ELR (cell line): Measurements from ENCODE around the gene INF2.
"Not testable (repeated sequence)": the region's sequence is repeated elsewhere in the genome, so short reads cannot be mapped to it uniquely, and the experiment has no call there.

Experiments used
- DNase-seq: peaks from one replicate; pipeline ENCODE4 v3.0.0-alpha.2; 2015; ENCODE audit warnings: low read depth

Gene INF2

GRCh38 chr14:104721505-104722431 lies 32.4 kb downstream of the INF2 start:
- no peak for DNase-seq

DNA sequence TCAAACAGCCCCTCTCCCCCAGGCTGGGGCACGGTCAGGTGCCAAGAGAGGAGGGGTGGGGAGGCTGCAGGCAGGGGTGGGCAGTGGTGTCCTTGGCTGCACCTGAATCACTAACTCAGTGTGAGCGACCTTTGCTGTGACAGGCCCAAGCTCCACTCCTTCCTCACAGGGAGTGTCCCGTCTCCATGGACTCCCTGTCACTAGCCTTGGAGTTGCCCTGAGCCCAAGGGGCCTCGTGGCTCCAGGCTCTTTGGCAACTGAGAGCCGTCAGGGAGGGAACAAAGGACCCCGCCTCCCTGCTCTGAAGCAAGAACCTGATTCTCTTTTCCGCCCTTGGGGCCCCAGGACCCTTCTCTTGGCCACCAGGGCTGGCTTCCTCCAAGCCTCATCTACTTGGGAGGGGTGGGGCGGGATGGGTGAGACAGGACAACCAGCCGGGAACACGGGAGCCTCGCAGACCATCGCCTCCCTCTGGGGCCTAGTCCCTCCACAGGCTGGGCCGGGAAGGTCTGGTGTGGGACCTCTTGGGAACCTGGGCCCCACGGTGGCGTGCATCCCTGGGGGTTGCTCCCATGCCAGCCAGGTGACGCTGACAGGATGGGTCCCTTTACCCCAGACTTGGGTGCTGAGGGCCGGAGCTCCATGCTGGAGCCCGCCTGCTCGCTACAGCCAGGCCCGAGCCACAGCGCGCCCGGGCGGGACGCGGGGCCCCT lies 33.7 kb downstream of the INF2 start:
- DNase-seq, result no peak

GRCh38 chr14:104723651-104724406 lies 34.4 kb downstream of the INF2 start, which contains the start of gene ADSS1:
TSS of gene ADSS1 (plus strand) at chr14:104724229. CDS start at chr14:104724271, 42 bp downstream.
- peak; percentile 70 for DNase-seq

- DNase-seq, result peak; percentile 33
Observed at GRCh38 chr14:104724407-104724980, 35.1 kb downstream of the INF2 start.

DNA sequence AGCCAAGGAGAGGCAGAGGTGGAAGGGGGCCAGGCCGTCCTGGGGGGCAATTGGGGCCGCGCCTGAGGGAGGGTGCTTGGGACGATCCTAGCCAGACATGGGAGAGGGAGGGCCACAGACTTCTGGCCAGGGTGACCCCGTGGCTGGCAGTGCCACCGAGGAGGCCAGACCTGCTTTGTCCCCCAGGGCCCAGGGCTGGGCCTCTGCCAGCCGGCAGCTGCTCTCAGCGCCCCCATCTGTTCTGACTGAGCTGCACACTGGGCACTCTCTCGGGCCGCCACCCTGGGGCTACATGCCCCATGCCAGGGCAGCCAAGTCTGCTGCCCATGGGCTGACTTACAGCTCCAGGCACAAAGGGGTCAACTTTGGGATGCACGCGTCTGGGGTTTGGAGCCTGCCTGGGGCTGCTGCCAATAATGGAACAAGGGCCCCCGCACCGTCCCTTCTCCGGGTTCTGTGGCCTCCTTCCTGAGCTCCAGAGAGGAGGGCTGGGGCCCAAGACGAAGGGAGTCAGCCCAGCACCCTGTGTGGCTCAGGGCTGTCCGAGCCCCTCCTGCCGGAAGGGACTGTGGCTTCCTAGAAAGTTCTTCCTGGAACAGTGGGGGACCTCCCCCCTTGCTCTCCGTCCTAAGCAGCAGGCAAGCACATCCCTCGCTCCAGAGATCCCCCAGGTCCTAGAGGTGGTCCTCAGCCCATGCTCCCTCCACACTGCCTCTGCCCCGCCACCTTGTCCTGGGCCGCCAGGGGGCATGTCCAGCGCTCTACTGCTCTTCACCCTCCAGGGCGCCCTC lies 35.8 kb downstream of the INF2 start:
- peak; percentile 53 for DNase-seq

DNA sequence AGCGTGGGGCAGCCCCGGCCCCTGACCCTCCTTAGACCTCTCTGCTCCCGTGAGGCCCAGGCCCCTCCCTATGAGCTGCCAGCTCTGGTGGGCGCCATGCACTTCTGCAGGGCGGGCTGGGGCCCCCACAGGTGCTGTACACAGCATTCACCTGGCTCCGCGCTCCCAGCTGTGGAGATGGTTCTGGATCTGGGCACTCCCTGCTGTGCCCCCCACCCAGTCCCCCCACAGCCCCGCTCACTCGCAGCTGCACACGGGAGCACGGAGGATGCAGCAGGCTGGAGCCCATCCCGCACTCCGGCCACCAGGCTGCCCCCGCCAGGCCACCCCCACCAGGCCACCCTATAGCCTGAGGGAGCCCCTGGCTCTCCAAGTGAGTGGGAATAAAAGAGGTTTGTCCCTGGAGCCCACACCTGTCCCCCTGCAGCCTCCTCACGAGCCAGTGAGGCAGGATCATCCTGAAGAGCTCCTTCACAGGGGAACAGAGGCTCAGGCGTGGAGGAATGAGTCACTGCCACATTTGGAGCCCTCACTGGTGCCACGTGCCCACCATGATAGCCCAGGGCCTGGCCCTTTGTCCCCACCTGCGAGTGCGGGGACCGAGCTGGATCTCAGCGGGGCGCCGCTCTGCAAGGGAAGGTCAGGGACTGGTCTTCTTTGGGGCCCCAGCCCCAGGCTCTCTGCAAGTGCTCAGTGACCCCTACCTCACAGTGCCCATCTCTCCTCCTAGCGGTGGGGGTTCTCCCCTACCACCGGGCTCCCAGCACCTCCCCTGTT lies 36.5 kb downstream of the INF2 start:
- DNase-seq, result peak; percentile 30

DNA sequence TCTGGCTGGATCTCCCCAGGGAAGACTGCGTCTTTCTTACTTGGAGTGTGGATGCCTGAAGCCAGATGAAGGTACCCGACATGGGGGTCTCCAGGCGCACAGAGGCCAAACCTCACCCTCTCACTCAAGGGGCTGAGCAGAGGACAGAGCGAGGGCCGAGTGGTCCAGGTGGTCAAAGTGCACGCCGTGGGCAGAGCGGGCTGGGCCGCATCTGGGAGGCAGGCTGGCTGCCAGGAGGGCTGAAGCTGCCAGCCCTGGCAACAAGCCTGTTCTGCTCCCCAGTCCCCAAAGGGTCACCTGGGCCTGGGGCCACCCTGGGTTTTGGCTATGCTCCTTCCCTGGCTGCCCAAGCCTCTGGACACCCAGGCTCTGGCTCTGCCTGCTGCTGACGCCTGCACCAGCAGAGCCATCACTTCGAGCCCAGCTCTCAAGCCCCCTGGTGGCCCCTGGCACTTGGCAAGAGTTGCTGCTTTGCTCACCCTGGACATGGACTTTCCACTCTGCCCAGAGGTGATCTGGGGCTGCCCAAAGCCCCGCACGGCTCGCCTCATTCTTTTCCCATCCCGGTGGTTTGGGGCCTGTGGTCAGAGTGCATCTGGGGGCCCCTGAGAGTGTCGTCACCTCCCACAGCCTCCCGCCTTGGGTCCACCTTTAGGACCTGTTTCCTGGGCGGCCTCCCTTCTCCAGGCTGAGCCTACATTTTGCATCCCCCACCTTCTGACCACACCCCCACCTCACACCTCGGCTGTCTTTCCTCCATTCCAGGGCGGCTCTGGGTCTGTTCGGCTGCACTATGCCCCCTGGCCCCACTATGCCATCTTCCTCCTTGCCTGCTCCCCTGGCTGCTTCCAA lies 37.4 kb downstream of the INF2 start:
- DNase-seq, result peak; percentile 48

DNA sequence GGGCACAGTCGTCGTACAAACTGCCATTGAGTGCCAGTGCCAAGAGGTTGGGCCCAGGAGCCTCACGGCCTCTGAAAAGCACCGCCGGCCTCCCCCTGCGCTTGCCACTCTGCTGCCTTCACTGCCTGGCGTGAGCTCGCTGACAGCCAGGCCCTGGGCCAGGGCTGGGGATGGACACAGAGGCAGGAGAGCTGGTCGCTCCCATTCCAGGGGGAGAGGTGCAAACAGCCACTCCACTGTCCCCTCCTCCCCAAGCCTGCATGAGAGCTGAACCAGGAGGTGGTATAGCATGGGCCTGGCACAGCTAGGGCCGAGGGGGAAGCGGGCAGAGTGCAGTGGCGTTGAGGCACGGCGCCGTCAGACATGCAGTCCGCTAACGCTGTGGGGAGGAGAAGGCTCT lies 39.2 kb downstream of the INF2 start:
- no peak for DNase-seq

DNA sequence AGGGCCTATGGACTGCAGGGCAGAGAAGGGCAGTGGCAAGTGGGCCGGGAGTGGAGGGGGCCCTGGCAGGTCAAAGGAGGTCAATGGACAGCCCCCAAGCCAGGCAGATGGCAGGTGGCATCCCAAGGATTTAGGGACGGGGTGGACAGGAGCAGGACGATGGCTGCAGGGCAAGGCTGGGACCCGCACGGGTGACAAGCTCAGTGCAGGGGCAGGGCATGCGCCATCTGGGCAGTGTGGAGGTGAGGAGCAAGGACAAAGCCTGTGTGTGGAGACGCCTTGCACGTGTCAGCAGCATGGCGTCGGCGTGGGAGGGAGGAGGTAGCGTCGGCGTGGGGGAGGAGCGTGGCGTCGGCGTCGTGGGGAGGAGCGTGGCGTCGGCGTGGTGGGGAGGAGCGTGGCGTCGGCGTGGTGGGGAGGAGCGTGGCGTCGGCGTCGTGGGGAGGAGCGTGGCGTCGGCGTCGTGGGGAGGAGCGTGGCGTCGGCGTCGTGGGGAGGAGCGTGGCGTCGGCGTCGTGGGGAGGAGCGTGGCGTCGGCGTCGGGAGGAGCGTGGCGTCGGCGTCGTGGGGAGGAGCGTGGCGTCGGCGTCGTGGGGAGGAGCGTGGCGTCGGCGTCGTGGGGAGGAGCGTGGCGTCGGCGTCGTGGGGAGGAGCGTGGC lies 39.9 kb downstream of the INF2 start:
- not testable (repeated sequence) for DNase-seq

- DNase-seq, result no peak
Observed at GRCh38 chr14:104729835-104730181, 40.4 kb downstream of the INF2 start.

GRCh38 chr14:104730487-104730886 lies 41.1 kb downstream of the INF2 start:
- no peak for DNase-seq

DNA sequence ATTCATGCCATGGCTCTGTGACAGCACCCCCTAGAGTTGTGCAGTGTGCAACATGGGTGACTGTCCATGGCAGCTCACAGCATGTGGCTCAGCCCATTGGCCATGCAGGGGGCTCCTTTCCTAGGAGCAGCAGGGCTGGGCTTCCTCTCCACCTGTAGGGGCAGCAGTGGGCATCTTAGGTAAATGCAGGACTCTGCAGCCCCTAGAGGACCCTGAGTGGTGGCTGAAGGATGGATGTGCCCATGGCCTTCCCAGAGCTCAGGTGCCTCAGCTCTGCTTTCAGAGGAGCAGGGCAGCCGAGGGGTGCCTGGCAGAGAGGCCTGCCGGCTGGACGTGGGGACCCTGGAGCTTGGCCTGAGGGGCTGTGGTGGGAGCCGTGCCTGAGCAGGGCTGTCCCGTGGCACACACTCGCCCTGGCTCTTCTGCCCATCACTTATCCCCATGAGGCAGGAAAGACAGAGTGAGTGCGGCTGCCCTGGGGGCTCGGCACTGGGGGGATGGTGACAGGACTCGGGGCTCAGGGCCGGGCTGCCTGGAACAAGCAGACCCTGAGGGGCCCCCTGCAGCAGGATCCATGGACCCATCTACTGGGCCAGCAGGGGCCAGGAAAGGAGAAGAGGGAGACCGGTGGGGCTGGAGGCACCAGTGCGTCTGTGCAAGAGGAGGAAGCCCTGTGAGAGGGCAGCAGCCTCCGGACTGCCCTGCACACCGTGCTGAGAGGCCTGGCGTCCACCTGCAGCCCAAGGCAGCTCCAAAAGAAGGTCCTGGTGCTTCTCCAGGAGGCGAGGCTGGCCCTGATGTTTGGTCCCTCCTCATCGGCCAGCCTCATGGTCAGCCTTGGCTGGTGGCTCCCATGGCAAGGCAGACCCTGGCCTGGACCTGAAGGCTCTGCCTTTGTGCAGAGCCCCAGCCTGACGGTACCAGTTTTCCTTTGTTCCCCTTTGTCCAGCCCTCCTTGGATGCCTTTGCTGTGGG lies 42.2 kb downstream of the INF2 start:
- peak; percentile 66 for DNase-seq

DNA sequence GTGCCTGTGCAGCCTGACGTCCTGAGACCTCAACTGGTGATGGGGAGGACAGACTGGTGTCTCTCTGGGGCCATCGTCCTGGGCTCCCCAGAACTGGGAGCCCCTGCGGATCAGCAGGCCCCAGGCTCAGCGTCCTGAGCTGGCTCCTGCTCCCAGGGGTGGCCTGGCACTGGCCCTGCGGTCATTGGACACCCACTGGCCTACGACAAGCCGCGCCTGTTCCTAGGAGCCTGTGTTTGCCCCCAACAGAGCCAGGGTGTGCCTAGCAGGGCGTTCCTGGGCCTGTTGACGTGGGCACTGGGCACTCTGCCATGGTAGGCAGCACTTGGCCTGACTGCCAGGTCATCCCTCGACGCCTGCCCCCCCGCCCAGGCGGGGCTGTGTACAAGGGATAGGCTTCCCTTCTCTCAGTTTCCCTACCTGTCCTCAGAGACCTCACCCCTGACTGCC lies 43.0 kb downstream of the INF2 start:
- DNase-seq, result no peak

GRCh38 chr14:104732931-104733681 lies 43.7 kb downstream of the INF2 start:
- no peak for DNase-seq

DNA sequence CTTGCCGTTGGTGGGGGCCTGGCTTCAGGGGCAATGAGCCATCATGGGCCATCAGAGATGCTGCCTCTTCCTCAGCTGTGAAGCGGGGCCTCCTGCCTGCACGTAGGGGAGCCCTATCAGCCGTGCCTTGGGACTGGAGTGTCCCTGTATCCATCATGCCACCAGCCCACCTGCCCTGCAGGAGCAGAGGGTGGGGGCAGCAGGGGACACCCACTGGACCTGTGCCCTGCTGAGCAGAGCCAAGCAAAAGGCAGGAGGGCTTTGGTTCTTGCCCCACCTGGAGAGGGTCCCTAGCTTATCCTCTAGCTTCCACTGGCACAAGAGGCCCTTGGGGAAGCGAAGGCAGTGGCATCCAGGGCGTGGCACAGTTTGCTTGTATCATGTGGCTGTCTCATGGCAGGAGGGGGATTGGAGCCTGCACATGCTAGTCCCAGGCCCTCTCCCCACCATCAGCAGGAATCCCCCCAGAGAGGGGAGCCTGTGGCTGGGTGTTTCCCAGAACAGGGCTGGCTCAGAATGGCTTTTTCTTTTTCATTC lies 44.7 kb downstream of the INF2 start:
- DNase-seq, result no peak

- DNase-seq, result no peak
Observed at GRCh38 chr14:104734601-104734990, 45.2 kb downstream of the INF2 start.
